ENCODE data around the gene MRPL38.
"Not testable (repeated sequence)": the region's sequence is repeated elsewhere in the genome, so short reads cannot be mapped to it uniquely, and the experiment has no call there.

Gene MRPL38

GRCh38 chr17:75897160-75898019, 7.3 kb downstream of the MRPL38 start:
- DNase-seq (ENCODE audit: low read depth, low spot score), result no peak

- DNase-seq (ENCODE audit: low read depth, low spot score), result no peak
Measured at GRCh38 chr17:75896415-75897159, 8.1 kb downstream of the MRPL38 start, which contains the start of gene TRIM65. Gene TRIM65 (minus strand): TSS chr17:75896951. CDS start chr17:75896937, 14 bp downstream.

- no peak for DNase-seq (ENCODE audit: low read depth, low spot score)
Measured at GRCh38 chr17:75895370-75896155, 9.1 kb downstream of the MRPL38 start.

- DNase-seq (ENCODE audit: low read depth, low spot score), result no peak
Measured at GRCh38 chr17:75894049-75894733, 10.5 kb downstream of the MRPL38 start.

GRCh38 chr17:75893305-75894048, 11.2 kb downstream of the MRPL38 start:
- no peak for DNase-seq (ENCODE audit: low read depth, low spot score)

- DNase-seq (ENCODE audit: low read depth, low spot score), result no peak
Measured at GRCh38 chr17:75892556-75893224, 12.0 kb downstream of the MRPL38 start.

GRCh38 chr17:75891605-75892555, 12.8 kb downstream of the MRPL38 start:
- no peak for DNase-seq (ENCODE audit: low read depth, low spot score)

GRCh38 chr17:75891022-75891604, 13.6 kb downstream of the MRPL38 start:
- DNase-seq (ENCODE audit: low read depth, low spot score), result no peak

GRCh38 chr17:75889454-75889853, 15.2 kb downstream of the MRPL38 start:
- no peak for DNase-seq (ENCODE audit: low read depth, low spot score)

- no peak for DNase-seq (ENCODE audit: low read depth, low spot score)
Measured at GRCh38 chr17:75888484-75888883, 16.2 kb downstream of the MRPL38 start.

- not testable (repeated sequence) for DNase-seq (ENCODE audit: low read depth, low spot score)
Measured at GRCh38 chr17:75885860-75886259, 18.8 kb downstream of the MRPL38 start.

- DNase-seq (ENCODE audit: low read depth, low spot score), result no peak
Measured at GRCh38 chr17:75885431-75885830, 19.3 kb downstream of the MRPL38 start.

GRCh38 chr17:75881678-75882454, 22.8 kb downstream of the MRPL38 start:
- DNase-seq (ENCODE audit: low read depth, low spot score), result no peak

- no peak for DNase-seq (ENCODE audit: low read depth, low spot score)
Measured at GRCh38 chr17:75880266-75880665, 24.4 kb downstream of the MRPL38 start.

- no peak for DNase-seq (ENCODE audit: low read depth, low spot score)
Measured at GRCh38 chr17:75878174-75878998, 26.3 kb downstream of the MRPL38 start, which contains the start of gene TRIM47. Gene TRIM47 (minus strand): TSS chr17:75878581. CDS start chr17:75878548, 33 bp downstream.

GRCh38 chr17:75877752-75878173, 26.9 kb downstream of the MRPL38 start:
- no peak for DNase-seq (ENCODE audit: low read depth, low spot score)
